ENCODE results near the gene ATP8B4.
"Not testable (repeated sequence)": the region's sequence is repeated elsewhere in the genome, so short reads cannot be mapped to it uniquely, and the experiment has no call there.

Gene ATP8B4, protein sequence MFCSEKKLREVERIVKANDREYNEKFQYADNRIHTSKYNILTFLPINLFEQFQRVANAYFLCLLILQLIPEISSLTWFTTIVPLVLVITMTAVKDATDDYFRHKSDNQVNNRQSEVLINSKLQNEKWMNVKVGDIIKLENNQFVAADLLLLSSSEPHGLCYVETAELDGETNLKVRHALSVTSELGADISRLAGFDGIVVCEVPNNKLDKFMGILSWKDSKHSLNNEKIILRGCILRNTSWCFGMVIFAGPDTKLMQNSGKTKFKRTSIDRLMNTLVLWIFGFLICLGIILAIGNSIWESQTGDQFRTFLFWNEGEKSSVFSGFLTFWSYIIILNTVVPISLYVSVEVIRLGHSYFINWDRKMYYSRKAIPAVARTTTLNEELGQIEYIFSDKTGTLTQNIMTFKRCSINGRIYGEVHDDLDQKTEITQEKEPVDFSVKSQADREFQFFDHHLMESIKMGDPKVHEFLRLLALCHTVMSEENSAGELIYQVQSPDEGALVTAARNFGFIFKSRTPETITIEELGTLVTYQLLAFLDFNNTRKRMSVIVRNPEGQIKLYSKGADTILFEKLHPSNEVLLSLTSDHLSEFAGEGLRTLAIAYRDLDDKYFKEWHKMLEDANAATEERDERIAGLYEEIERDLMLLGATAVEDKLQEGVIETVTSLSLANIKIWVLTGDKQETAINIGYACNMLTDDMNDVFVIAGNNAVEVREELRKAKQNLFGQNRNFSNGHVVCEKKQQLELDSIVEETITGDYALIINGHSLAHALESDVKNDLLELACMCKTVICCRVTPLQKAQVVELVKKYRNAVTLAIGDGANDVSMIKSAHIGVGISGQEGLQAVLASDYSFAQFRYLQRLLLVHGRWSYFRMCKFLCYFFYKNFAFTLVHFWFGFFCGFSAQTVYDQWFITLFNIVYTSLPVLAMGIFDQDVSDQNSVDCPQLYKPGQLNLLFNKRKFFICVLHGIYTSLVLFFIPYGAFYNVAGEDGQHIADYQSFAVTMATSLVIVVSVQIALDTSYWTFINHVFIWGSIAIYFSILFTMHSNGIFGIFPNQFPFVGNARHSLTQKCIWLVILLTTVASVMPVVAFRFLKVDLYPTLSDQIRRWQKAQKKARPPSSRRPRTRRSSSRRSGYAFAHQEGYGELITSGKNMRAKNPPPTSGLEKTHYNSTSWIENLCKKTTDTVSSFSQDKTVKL

GRCh38 chr15:50119063-50120040 lies at the start of gene ATP8B4:
Gene ATP8B4 (minus strand): TSS chr15:50119233. CDS start chr15:50106966, 12,267 bp downstream.
- DNase-seq (ENCODE audit: low read depth, low spot score), result peak; percentile 54

DNA sequence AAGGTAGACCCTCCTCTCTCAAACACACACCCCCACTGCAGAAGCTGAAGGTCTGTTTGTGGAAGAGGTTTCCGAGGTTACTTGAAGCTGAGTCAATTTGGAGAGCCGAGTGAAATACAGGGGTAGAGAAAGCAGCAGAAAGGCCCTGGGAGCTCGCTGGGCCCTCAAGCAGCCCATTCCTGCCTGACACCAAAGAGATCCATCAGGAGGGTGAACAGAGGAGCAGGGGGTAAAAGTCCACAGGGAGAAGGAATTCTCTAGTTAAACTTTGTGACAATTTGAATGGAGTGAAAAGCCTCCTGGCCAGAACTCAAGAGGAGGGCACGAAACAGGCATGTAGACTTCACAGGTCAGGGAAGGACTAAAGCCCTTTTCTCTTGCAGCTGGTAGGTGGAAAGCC lies 49.3 kb upstream of the ATP8B4 start:
- peak; percentile 40 for DNase-seq (ENCODE audit: low read depth, low spot score)

DNA sequence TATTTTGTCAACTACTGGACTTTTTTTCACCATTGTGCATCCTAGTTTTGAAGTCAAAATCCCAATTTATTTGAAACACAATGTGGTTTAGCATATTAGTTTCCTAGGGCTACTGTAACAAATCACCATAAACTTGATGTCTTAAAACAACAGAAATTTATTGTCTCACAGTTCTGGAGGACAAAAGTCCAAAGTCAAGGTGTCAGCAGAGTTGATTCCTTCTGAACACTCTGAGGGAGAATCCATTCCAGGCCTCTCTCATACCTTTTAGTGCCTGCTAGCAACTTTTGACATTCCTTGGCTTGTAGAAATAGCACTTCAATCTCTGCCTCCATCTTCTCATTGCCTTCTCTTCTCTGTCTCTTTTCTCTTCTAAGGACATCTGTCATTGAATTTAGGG lies 48.1 kb upstream of the ATP8B4 start:
- DNase-seq (ENCODE audit: low read depth, low spot score), result no peak

DNA sequence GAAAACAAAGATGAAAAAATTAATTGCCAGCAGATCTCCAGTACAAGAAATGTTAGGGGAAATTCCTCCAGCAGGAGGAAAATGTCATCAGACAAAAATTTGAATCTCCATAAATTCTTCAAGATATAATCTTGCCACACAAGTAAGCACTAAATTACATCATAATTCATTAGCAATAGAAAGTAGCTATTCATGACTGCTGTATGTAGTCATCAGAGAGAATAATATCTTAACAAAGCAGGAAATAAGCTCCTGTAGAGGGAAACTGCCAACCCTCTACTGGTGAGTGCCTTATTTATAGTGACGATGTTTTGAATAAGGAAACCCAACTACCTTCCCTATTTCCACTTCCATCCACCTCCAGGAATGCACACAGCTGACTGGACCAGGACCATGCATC lies 47.2 kb upstream of the ATP8B4 start:
- no peak for DNase-seq (ENCODE audit: low read depth, low spot score)

GRCh38 chr15:50164458-50164857 lies 45.4 kb upstream of the ATP8B4 start:
- no peak for DNase-seq (ENCODE audit: low read depth, low spot score)

DNA sequence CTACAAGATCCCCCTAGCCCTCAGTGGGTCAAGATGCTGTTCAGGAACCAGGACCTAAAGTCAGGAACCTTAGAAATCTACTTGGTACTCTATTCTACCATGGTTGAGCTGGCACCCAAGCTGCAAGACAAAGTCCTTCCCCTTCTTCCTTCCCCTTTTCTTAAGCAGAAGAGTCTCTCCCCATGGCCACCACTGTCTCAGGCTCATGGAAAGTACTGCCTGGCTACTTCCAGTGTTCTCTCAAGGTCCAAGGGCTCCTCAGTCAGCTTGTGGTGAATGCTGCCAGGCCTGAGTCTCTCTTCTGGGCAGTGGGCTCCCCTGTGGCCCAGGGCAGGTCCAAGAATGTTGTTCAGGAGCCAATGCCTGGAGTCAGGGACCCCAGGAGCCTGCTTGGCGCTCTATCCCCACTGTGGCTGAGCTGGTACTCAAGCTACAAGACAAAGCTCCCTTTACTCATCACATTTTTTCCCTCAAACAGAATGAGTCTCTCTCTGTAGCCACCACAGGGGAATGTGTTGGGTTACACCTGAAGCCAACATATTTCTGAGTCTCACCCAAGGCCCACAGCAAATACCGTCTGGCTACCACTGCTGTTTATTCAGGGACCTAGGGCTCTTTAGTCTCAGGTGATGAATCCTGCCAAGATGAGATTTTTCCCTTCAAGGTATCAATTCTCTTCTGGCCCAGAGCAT lies 44.8 kb upstream of the ATP8B4 start:
- no peak for DNase-seq (ENCODE audit: low read depth, low spot score)

DNA sequence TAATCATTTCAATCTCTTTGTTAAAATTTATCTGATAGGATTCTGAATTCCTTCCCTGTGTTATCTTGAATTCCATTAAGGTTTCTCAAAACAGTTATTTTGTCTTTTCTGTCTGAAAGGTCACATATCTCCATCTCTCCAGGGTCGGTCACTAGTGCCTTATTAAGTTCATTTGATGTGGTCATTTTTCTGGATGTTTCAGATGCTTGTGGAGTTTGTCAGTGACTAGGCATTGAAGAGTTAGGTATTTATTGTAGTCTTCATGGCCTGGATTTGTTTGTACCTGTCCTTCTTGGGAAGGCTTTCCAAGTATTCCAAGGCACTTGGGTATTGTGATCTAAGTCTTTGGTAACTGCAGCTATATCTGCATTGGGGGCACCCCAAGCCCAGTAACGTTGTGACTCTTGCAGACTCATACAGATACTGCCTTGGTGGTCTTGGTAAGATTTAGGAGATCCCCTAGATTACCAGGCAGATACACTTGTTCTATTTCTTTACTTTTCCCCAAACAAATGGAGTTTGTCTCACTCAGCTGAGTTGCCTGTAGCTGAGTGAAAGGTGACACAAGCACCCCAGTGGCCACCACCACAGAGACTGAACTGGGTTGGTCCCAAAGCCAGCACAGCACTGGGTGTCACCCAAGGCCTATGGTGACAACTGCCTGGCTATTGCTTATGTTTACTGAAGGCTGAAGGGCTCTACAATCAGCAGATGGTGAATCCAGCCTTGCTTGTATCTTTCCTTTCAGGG lies 44.1 kb upstream of the ATP8B4 start:
- DNase-seq (ENCODE audit: low read depth, low spot score), result no peak

DNA sequence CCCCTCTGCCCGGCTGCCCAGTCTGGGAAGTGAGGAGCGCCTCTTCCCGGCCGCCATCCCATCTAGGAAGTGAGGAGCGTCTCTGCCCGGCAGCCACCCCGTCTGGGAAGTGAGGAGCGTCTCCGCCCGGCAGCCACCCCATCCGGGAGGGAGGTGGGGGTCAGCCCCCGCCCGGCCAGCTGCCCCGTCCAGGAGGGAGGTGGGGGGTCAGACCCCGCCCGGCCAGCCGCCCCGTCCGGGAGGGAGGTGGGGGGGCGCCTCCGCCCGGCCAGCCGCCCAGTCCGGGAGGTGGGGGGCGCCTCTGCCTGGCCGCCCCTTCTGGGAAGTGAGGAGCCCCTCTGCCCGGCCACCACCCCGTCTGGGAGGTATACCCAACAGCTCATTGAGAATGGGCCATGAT lies 39.2 kb upstream of the ATP8B4 start:
- not testable (repeated sequence) for DNase-seq (ENCODE audit: low read depth, low spot score)

DNA sequence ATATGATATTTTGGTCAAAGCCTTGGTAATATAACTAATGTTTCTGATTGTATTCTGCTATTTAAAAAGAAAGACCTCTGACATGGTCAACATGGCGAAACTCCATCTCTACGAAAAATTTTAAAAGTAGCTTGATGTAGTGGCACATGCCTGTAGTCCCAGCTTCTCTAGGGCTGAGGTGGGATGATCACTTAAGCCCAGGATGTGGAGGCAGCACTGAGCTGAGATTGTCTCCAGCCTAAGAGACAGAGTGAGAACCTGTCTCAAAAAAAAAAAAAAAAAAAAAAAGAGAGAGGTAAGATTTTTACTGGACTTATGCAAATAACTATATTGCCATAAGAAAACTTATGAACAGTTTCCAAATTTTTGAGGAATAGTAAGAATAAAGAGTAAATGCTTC lies 32.4 kb upstream of the ATP8B4 start:
- DNase-seq (ENCODE audit: low read depth, low spot score), result no peak

DNA sequence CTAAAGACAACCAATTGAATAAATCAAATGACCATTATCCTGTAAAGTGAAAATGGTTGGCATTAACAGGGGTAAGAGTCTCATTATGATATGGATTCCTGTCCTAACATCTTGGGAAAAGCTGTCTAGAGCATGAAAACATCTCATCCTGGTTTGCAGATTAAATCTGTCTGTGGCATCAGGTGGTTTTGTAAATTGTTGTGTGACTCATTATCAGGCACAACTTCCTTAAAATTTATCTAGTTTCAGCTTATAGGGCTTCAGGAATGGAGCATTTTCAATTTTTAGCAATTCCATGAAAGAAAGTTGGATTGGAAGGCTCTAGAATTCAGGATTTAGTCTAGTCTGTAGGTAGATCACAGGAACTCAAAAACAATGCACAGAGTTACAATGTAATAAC lies 31.8 kb upstream of the ATP8B4 start:
- DNase-seq (ENCODE audit: low read depth, low spot score), result no peak

DNA sequence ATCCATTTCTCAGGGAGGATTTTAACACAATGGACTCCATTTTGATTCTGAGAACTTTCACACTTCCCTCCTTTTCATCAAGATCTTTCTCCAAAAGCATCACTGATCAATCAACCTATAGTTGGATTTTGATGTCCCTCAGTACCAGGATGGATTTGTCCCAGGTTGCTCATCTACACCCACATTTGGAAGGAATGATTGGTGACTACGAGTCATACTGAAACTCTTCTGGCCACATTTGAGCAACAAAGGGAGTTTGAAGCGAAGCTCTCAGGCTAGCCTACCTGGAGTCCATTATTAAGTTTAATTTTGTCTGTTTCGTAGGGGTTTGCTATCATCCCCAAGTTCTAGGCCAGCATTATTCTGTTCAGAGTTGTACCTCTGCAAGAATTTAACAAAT lies 31.3 kb upstream of the ATP8B4 start:
- no peak for DNase-seq (ENCODE audit: low read depth, low spot score)

GRCh38 chr15:50149090-50149489 lies 30.1 kb upstream of the ATP8B4 start:
- DNase-seq (ENCODE audit: low read depth, low spot score), result no peak

GRCh38 chr15:50148362-50148963 lies 29.4 kb upstream of the ATP8B4 start:
- DNase-seq (ENCODE audit: low read depth, low spot score), result peak; percentile 67

GRCh38 chr15:50146632-50147031 lies 27.6 kb upstream of the ATP8B4 start:
- no peak for DNase-seq (ENCODE audit: low read depth, low spot score)

DNA sequence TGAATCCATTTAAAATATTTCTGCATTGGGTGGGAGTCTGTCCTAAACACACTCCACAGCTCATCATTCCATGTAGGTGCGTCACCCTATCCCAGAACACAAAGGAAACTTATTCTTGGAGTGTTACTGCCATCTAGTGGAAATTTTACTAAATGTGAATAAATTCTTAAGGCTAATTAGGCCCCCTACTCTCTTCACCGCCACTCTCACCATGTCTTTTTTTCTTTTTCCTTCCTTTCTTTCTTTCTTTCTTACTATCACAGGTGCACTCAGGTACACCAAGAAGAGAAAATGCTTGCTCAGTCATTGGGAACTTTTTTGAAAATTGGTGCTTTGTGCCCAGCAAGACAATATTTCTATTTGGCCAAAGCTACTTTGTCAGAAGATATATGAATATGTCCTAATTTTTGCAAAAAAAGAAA lies 26.4 kb upstream of the ATP8B4 start:
- peak; percentile 37 for DNase-seq (ENCODE audit: low read depth, low spot score)

- DNase-seq (ENCODE audit: low read depth, low spot score), result no peak
These were observed 25.5 kb upstream of the ATP8B4 start for GRCh38 chr15:50144341-50145120.

DNA sequence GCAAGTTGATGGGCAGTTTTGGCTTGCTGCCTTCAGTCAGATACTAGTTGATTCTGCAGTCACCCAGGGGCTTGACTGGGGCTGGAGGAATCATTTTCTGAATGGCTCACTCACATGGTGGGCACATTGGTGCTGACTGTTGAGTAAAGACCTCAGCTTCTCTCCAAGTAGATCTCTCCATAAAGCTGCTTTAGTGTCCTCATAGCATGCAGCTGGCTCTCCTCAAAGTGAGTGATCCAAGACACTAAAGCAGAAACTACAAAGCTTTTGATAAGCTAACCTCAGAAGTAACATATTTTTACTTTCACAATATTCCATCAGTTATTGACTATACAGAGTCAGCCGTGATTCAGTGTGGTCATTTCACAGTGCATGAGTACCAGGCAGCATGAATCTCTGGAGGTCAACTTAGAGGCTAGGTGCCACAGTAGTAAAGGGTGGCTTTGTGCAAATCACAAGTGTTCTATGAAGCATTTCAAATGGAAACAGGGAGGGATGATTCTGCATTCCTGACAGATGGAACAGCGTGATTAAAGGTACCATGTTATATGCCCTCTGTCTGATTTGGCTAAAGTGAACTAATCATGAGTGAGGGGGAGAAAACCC lies 24.3 kb upstream of the ATP8B4 start:
- no peak for DNase-seq (ENCODE audit: low read depth, low spot score)

GRCh38 chr15:50141856-50142255 lies 22.8 kb upstream of the ATP8B4 start:
- DNase-seq (ENCODE audit: low read depth, low spot score), result no peak

Data from ELF-1 (cell line).